HG03039 (cell line): ENCODE measurements around the gene ARID1B.
"Not testable (repeated sequence)": the region's sequence is repeated elsewhere in the genome, so short reads cannot be mapped to it uniquely, and the experiment has no call there.

Experiments
- ATAC-seq: cut with Tn5 transposase; IDR thresholded peaks from one replicate; pipeline ENCODE4 v1.9.1; 2021; ENCODE audit warnings: mild to moderate bottlenecking, moderate library complexity; ENCODE audit not compliant: unreplicated experiment

ARID1B gene

GRCh38 chr6:157144859-157145568 lies 367.8 kb downstream of the ARID1B start:
- no peak for ATAC-seq

GRCh38 chr6:157145656-157146285 lies 368.6 kb downstream of the ARID1B start:
- ATAC-seq: no peak

- not testable (repeated sequence) for ATAC-seq
These were observed 370.2 kb downstream of the ARID1B start for GRCh38 chr6:157147054-157148026.

- no peak for ATAC-seq
These were observed 371.5 kb downstream of the ARID1B start for GRCh38 chr6:157148391-157149323.

GRCh38 chr6:157150076-157150475 lies 372.9 kb downstream of the ARID1B start:
- ATAC-seq: no peak

- no peak for ATAC-seq
These were observed 373.9 kb downstream of the ARID1B start for GRCh38 chr6:157151029-157151428.

- ATAC-seq: no peak
These were observed 374.8 kb downstream of the ARID1B start for GRCh38 chr6:157151989-157152388.

- ATAC-seq: no peak
These were observed 375.4 kb downstream of the ARID1B start for GRCh38 chr6:157152556-157152955.

- no peak for ATAC-seq
These were observed 378.6 kb downstream of the ARID1B start for GRCh38 chr6:157155804-157156203.

GRCh38 chr6:157157258-157157657 lies 380.1 kb downstream of the ARID1B start:
- no peak for ATAC-seq

GRCh38 chr6:157158456-157158855 lies 381.3 kb downstream of the ARID1B start:
- ATAC-seq: no peak

GRCh38 chr6:157158897-157159296 lies 381.7 kb downstream of the ARID1B start:
- ATAC-seq: no peak

- ATAC-seq: no peak
These were observed 382.2 kb downstream of the ARID1B start for GRCh38 chr6:157159348-157159747.

GRCh38 chr6:157161912-157162311 lies 384.7 kb downstream of the ARID1B start:
- no peak for ATAC-seq

- ATAC-seq: no peak
These were observed 385.7 kb downstream of the ARID1B start for GRCh38 chr6:157162766-157163433.

- ATAC-seq: no peak
These were observed 386.4 kb downstream of the ARID1B start for GRCh38 chr6:157163434-157164159.

GRCh38 chr6:157164972-157165371 lies 387.8 kb downstream of the ARID1B start:
- ATAC-seq: no peak

- ATAC-seq: no peak
These were observed 389.6 kb downstream of the ARID1B start for GRCh38 chr6:157166784-157167183.

- no peak for ATAC-seq
These were observed 390.7 kb downstream of the ARID1B start for GRCh38 chr6:157167837-157168236.
